H1 (cell line): ENCODE measurements around the gene MXRA8. TPM values are rescaled to one million over a fixed set of nuclear protein-coding genes. Genes with fewer than 3 reads are reported as not detected.

Source experiments
- CTCF ChIA-PET: fragments of 300-600 bp; sonication (Branson Sonifier 250); formaldehyde crosslinking; loops from one replicate; lab custom pipeline; 2021; ENCODE audit not compliant: partially characterized antibody; lab: Charles Lee
- POLR2A ChIA-PET: fragments of 300-600 bp; sonication (Branson Sonifier 250); formaldehyde crosslinking; loops from one replicate; lab custom pipeline; 2021; ENCODE audit warnings: inconsistent platforms; ENCODE audit not compliant: partially characterized antibody; lab: Charles Lee
- DNase-seq, 2 experiments: peaks; one replicate each; pipeline versions ENCODE4 v3.0.0 to v3.0.0-alpha.2; 2010 to 2022; ENCODE audit warnings: low spot score in 2 of 2, low read depth in 1 of 2, mixed read lengths in 1 of 2
- FAIRE-seq: peaks from 2 replicates; lab custom pipeline; 2011; peaks lifted over from hg19 to GRCh38; lab: Jason Lieb, UNC
- H2AFZ ChIP-seq: 2 replicates; pipeline ENCODE4 v1.8.1; 2012; ENCODE audit warnings: low read length, inconsistent platforms
- H2AK5ac ChIP-seq: 2 replicates; pipeline ENCODE4 v1.6.1; 2013; ENCODE audit warnings: low read depth, low read length
- H2BK120ac ChIP-seq: replicated peaks from 2 replicates; pipeline ENCODE3; 2013; ENCODE audit warnings: low read depth, low read length, inconsistent platforms
- H2BK12ac ChIP-seq: 2 replicates; pipeline ENCODE4 v1.6.1; 2013; ENCODE audit warnings: low read depth, low read length
- H2BK15ac ChIP-seq: 2 replicates; pipeline ENCODE4 v1.6.1; 2013; ENCODE audit warnings: low read length
- H2BK20ac ChIP-seq: 2 replicates; pipeline ENCODE4 v1.6.1; 2013; ENCODE audit warnings: low read length
- H2BK5ac ChIP-seq: 2 replicates; pipeline ENCODE4 v1.6.1; 2013; ENCODE audit warnings: low read depth, low read length
- H3K14ac ChIP-seq: 2 replicates; pipeline ENCODE4 v1.6.1; 2013; ENCODE audit warnings: inconsistent platforms; ENCODE audit not compliant: insufficient read length
- H3K18ac ChIP-seq: 2 replicates; pipeline ENCODE4 v1.6.1; 2013; ENCODE audit warnings: low read length; ENCODE audit errors: extremely low read depth
- H3K23ac ChIP-seq: 2 replicates; pipeline ENCODE4 v1.6.1; 2013; ENCODE audit warnings: inconsistent platforms; ENCODE audit not compliant: insufficient read length
- H3K23me2 ChIP-seq: 2 replicates; pipeline ENCODE4 v1.6.1; 2013; ENCODE audit warnings: low read depth, low read length
- H3K27ac ChIP-seq: 2 replicates; pipeline ENCODE4 v1.6.1; 2011; ENCODE audit warnings: low read depth, low read length, inconsistent platforms
- H3K27me3 ChIP-seq, 4 experiments: replicated peaks in 1 of 4; 1 replicate in 1 of 4; 2 replicates in 3 of 4; pipeline versions ENCODE4 v1.6.1 to v1.8.1; 2011 to 2013; ENCODE audit warnings: low read length in 3 of 4, mild to moderate bottlenecking in 3 of 4, inconsistent platforms in 2 of 4, mixed read lengths in 2 of 4, moderate library complexity in 1 of 4; ENCODE audit not compliant: control insufficient read depth in 3 of 4, insufficient read depth in 3 of 4; ENCODE audit errors: extremely low read depth in 1 of 4
- H3K36me3 ChIP-seq, 4 experiments: 2 replicates each; pipeline versions ENCODE4 v1.6.1 to v1.8.1; 2011 to 2013; ENCODE audit warnings: mild to moderate bottlenecking in 4 of 4, low read length in 3 of 4, moderate library complexity in 2 of 4, control low read depth in 1 of 4, inconsistent platforms in 1 of 4; ENCODE audit not compliant: insufficient read depth in 4 of 4, control insufficient read depth in 2 of 4
- H3K4ac ChIP-seq: replicated peaks from 2 replicates; pipeline ENCODE3; 2013; ENCODE audit warnings: low read length, low read depth, mixed read lengths, inconsistent platforms; ENCODE audit not compliant: insufficient read length
- H3K4me1 ChIP-seq, 4 experiments: replicated peaks in 1 of 4; 1 replicate in 1 of 4; 2 replicates in 3 of 4; pipeline versions ENCODE4 v1.6.1 to v1.8.1; 2011 to 2013; ENCODE audit warnings: low read length in 3 of 4, inconsistent platforms in 2 of 4, mixed read lengths in 1 of 4; ENCODE audit not compliant: insufficient read depth in 4 of 4, control insufficient read depth in 3 of 4
- H3K4me2 ChIP-seq, 2 experiments: 2 replicates each; pipeline versions ENCODE4 v1.6.1 to v1.8.1; 2011 to 2013; ENCODE audit warnings: low read depth in 2 of 2, low read length in 2 of 2, control low read depth in 1 of 2, inconsistent platforms in 1 of 2, mild to moderate bottlenecking in 1 of 2; ENCODE audit not compliant: insufficient read depth in 1 of 2
- H3K4me3 ChIP-seq, 4 experiments: fragments of 200-600, 300-600 bp in 1 of 4; sonication (generic), shearing (Covaris generic), sonication (Bioruptor Twin) in 1 of 4; 2 replicates each; pipeline versions ENCODE4 v1.5.1 to v1.8.1; 2011 to 2016; ENCODE audit warnings: low read length in 4 of 4, low read depth in 3 of 4, control low read depth in 2 of 4, inconsistent platforms in 2 of 4, mild to moderate bottlenecking in 2 of 4, mixed read lengths in 1 of 4, moderate library complexity in 1 of 4; ENCODE audit not compliant: insufficient read depth in 2 of 4; ENCODE audit errors: extremely low read depth in 1 of 4
- H3K56ac ChIP-seq: replicated peaks from 2 replicates; pipeline ENCODE3; 2013; ENCODE audit warnings: low read depth, mild to moderate bottlenecking, mixed read lengths, low read length, inconsistent platforms; ENCODE audit not compliant: insufficient read length
- H3K79me1 ChIP-seq: 2 replicates; pipeline ENCODE4 v1.6.1; 2013; ENCODE audit warnings: low read depth, low read length, control low read depth
- H3K79me2 ChIP-seq, 2 experiments: 2 replicates each; pipeline versions ENCODE4 v1.6.1 to v1.8.1; 2012 to 2013; ENCODE audit warnings: low read length in 2 of 2, mild to moderate bottlenecking in 2 of 2, inconsistent platforms in 1 of 2; ENCODE audit not compliant: insufficient read depth in 2 of 2, control insufficient read depth in 1 of 2
- H3K9ac ChIP-seq, 4 experiments: replicated peaks in 1 of 4; 1 replicate in 1 of 4; 2 replicates in 3 of 4; pipeline versions ENCODE4 v1.6.1 to v1.8.1; 2011 to 2013; ENCODE audit warnings: low read depth in 3 of 4, low read length in 3 of 4, control low read depth in 2 of 4, mild to moderate bottlenecking in 2 of 4, moderate library complexity in 2 of 4, inconsistent platforms in 1 of 4; ENCODE audit errors: extremely low read depth in 1 of 4
- H3K9me3 ChIP-seq, 2 experiments: 2 replicates each; pipeline versions ENCODE4 v1.6.1 to v1.8.1; 2012 to 2013; ENCODE audit warnings: mild to moderate bottlenecking in 2 of 2, moderate library complexity in 2 of 2, control low read depth in 1 of 2, inconsistent platforms in 1 of 2, low read depth in 1 of 2, low read length in 1 of 2, mixed read lengths in 1 of 2; ENCODE audit not compliant: insufficient read depth in 2 of 2
- H4K20me1 ChIP-seq, 2 experiments: replicated peaks in 1 of 2; 2 replicates each; pipeline versions ENCODE3 to v1.8.1; 2011 to 2013; ENCODE audit warnings: inconsistent platforms in 2 of 2, low read length in 2 of 2, mild to moderate bottlenecking in 1 of 2; ENCODE audit not compliant: insufficient read depth in 2 of 2, control insufficient read depth in 1 of 2
- H4K5ac ChIP-seq: 2 replicates; pipeline ENCODE4 v1.6.1; 2013; ENCODE audit warnings: low read length, low read depth, mixed read lengths, inconsistent platforms; ENCODE audit not compliant: insufficient read length
- H4K8ac ChIP-seq: 2 replicates; pipeline ENCODE4 v1.8.0; 2013; ENCODE audit warnings: mild to moderate bottlenecking, moderate library complexity, low read length, inconsistent platforms; ENCODE audit not compliant: insufficient read depth; ENCODE audit errors: extremely low read depth
- H4K91ac ChIP-seq: replicated peaks from 2 replicates; pipeline ENCODE3; 2013; ENCODE audit warnings: low read length, mixed read lengths, inconsistent platforms; ENCODE audit not compliant: insufficient read length
- CHD1 ChIP-seq: IDR thresholded peaks from 2 replicates; pipeline ENCODE4 v1.6.1; 2012; ENCODE audit warnings: low read depth, low read length, improper control_type of control experiment
- CTBP2 ChIP-seq: IDR thresholded peaks from 2 replicates; pipeline ENCODE4 v1.7.0; 2011; ENCODE audit warnings: borderline replicate concordance, mild to moderate bottlenecking, moderate library complexity, mixed read lengths, low read length; ENCODE audit not compliant: insufficient read depth, insufficient read length
- E2F6 ChIP-seq: IDR thresholded peaks from 2 replicates; pipeline ENCODE4 v1.6.1; 2012; ENCODE audit warnings: inconsistent platforms
- EZH2 ChIP-seq: fragments of 200-600 bp; sonication (generic); IDR thresholded peaks from 2 replicates; pipeline ENCODE4 v1.7.1; 2012; ENCODE audit warnings: low read depth, mild to moderate bottlenecking, moderate library complexity, low read length, inconsistent platforms; ENCODE audit not compliant: severe bottlenecking
- GABPA ChIP-seq: IDR thresholded peaks from 2 replicates; pipeline ENCODE4 v1.6.1; 2011; ENCODE audit warnings: mild to moderate bottlenecking, low read length, moderate library complexity, borderline replicate concordance; ENCODE audit not compliant: insufficient read depth
- HDAC2 ChIP-seq, 2 experiments: fragments of 300-600 bp in 1 of 2; sonication (generic) in 1 of 2; IDR thresholded peaks; 2 replicates each; pipeline ENCODE4 v1.6.1; 2011 to 2012; ENCODE audit warnings: low read depth in 2 of 2, low read length in 2 of 2, mild to moderate bottlenecking in 2 of 2, moderate library complexity in 2 of 2, borderline replicate concordance in 1 of 2, inconsistent platforms in 1 of 2
- SIRT6 ChIP-seq: IDR thresholded peaks from one replicate; pipeline ENCODE4 v1.7.1; 2012; ENCODE audit warnings: low read length, inconsistent platforms
- SP2 ChIP-seq: IDR thresholded peaks from 2 replicates; pipeline ENCODE4 v1.6.1; 2012; ENCODE audit warnings: mild to moderate bottlenecking, low read length, inconsistent platforms
- SP4 ChIP-seq: IDR thresholded peaks from 2 replicates; pipeline ENCODE4 v1.6.1; 2012; ENCODE audit warnings: low read length, inconsistent platforms
- USF2 ChIP-seq: IDR thresholded peaks from 2 replicates; pipeline ENCODE4 v1.6.1; 2011; ENCODE audit warnings: low read length, improper control_type of control experiment
- ZNF274 ChIP-seq: IDR thresholded peaks from 2 replicates; pipeline ENCODE4 v1.7.0; 2012; ENCODE audit warnings: low read length, borderline replicate concordance; ENCODE audit errors: extremely low read depth
- WGBS, 2 experiments: shearing (Covaris generic) in 1 of 2; methylation state at CpG; one replicate each; pipeline versions ENCODE4 v1.1.6 to v1.1.7; 2013 to 2015; ENCODE audit warnings: low lambda C conversion rate in 2 of 2, mixed read lengths in 2 of 2, inconsistent platforms in 1 of 2, low coverage in 1 of 2, missing lambda C conversion rate in 1 of 2; ENCODE audit not compliant: insufficient replicate concordance in 2 of 2, insufficient coverage in 1 of 2, insufficient read length in 1 of 2; ENCODE audit errors: extremely low coverage in 1 of 2, missing lambda C conversion rate in 1 of 2; 5-methylcytosine and 5-hydroxymethylcytosine counted together
- polyA plus RNA-seq, 7 experiments: library from polyadenylated mRNA; depleted of rRNA in 3 of 7; stranded (reverse) in 5 of 7; unstranded in 2 of 7; fragments of >200 nt in 5 of 7; fragments of 200-250 nt in 2 of 7; gene quantifications; 1 replicate in 5 of 7; 2 replicates in 1 of 7; 4 replicates in 1 of 7; pipeline versions ENCODE4 v1.2.1 to v1.2.3, GENCODE V29; 2011 to 2013; ENCODE audit warnings: missing spikeins in 2 of 7, mixed read lengths in 2 of 7
- total RNA-seq: library from RNA; stranded (reverse); fragmentation: NEBNext Ultra II Directional; extraction: Animal tissue kit (Norgen Biotek cat#: 25700); gene quantifications from 2 replicates; pipeline ENCODE4 v1.2.1, GENCODE V29; 2021

The MXRA8 gene
- total and polyA plus RNA-seq, 2 of the 8 experiments (the other 6 are each of a cell fraction or from before 2014, with no cell fraction given) = 10.5 to 17.2 TPM

- WGBS, 2 experiments = 98% methylated on average over 11 of the region's 11 CpGs; no CpG with 5 or more reads in 1 of the 2 experiments
- TF ChIP-seq SP4 (no peak), SP2 (no peak), USF2 (no peak), EZH2 (no peak), CHD1 (no peak), E2F6 (no peak), ZNF274 (no peak), GABPA (no peak), CTBP2 (no peak), SIRT6 (no peak), HDAC2 (IDR thresholded peaks at IDR 0.05; ENCODE audit: borderline replicate concordance in 1 of 2, low read depth in 2 of 2, low read length in 2 of 2) (no peak)
- H3K27ac ChIP-seq = no peak overlapping the region
- H3K23ac ChIP-seq = no peak overlapping the region
- CTCF ChIA-PET = interaction anchor here (0.6 to 2.9 kb wide), 4 partner anchors 9 to 123 kb away, joined by 3 to 7 read pairs (median 4); no protein-coding TSS in a partner anchor
- peaks cover 13% of the 10 kb centered on the region for H3K23me2 ChIP-seq
- H3K36me3 ChIP-seq = peaks cover 44 to 72% (median 57%) of the 10 kb centered on the region in 4 experiments
- FAIRE-seq = no peak
- H4K91ac ChIP-seq = no peak overlapping the region
- no peak overlapping the region for H4K8ac ChIP-seq
- no peak overlapping the region for H3K56ac ChIP-seq
- no peak overlapping the region for H3K4me2 ChIP-seq
- H3K4ac ChIP-seq = no peak overlapping the region
- H4K5ac ChIP-seq = no peak overlapping the region
- POLR2A ChIA-PET = interaction anchor here (0.7 to 33.4 kb wide), 7 partner anchors 1 to 284 kb away, joined by 3 to 719 read pairs (median 3); partner anchors contain the start of genes ANKRD65, AURKAIP1, CCNL2 and MRPL20
- H3K79me1 ChIP-seq = peaks cover 13% of the 10 kb centered on the region
- no peak overlapping the region for H2BK5ac ChIP-seq
- H3K4me1 ChIP-seq = peaks cover 0 to 9% (median 7%) of the 10 kb centered on the region in 4 experiments; a peak in 6 of 7 replicates
- H3K27me3 ChIP-seq = no peaks in the 10 kb centered on the region
- DNase-seq = no peak
- H4K20me1 ChIP-seq = peaks cover 6 to 17% of the 10 kb centered on the region in 2 experiments
- no peak overlapping the region for H2BK20ac ChIP-seq
- H3K9ac ChIP-seq = no peak overlapping the region
- no peak overlapping the region for H2BK120ac ChIP-seq
- no peak overlapping the region for H3K14ac ChIP-seq
- H3K18ac ChIP-seq = no peak overlapping the region
- H2BK15ac ChIP-seq = no peak overlapping the region
- H2BK12ac ChIP-seq = no peak overlapping the region
- H3K79me2 ChIP-seq = peaks cover 6 to 42% of the 10 kb centered on the region in 2 experiments; a peak in 3 of 4 replicates
- H3K9me3 ChIP-seq = no peaks in the 10 kb centered on the region
- H3K4me3 ChIP-seq = no peak overlapping the region
- H2AFZ ChIP-seq = no peak overlapping the region
- H2AK5ac ChIP-seq = no peak overlapping the region
These were observed 36.8 kb upstream of the MXRA8 start for GRCh38 chr1:1395166-1395565.
